ENCODE data around the gene CCDC149.

CCDC149 gene

GRCh38 chr4:24843096-24843495 is 69.7 kb downstream of the CCDC149 start:
- no peak for DNase-seq

- DNase-seq = no peak
These were observed 70.5 kb downstream of the CCDC149 start for GRCh38 chr4:24842356-24842755.

GRCh38 chr4:24840826-24841543 is 71.9 kb downstream of the CCDC149 start:
- no peak for DNase-seq

DNA sequence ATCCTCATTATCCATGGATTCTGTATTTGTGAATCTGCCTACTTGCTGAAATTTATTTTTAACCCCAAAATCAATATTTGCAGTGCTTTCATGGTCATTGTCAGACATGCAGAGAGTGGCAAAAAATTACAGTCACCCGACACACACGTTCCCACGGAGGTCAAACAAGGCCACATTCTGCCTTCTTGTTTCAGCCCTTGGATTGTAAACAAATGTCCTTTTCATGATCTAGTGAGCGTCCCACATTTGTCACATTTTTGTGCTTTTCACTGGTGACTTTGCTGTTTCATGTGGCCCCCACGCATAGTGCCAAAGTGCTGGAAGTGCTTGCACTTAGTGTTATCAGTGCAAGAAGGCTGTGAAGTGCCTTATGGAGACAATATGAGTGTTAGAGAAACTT is 72.5 kb downstream of the CCDC149 start:
- peak in 1 of 51 donors; percentile 18 for DNase-seq

DNA sequence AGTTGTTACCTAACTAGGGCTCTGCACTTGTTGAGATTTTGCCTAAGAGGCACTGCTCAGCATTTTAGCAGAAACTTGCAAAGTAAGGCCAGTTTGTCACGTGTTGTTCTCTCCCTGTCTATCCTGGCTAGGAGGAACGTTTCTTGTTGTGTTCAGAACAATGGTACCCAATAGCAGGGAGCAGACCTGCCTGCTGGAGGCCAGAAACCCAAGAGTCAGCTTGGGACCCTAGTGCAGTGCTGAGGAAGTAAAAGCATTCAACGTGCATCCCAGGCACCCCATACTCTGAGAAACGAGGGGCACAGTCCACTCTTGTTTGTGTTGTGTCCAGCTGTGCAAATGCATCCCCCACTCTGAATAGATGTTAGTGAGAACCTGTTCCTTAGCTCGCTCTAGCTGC is 75.1 kb downstream of the CCDC149 start:
- DNase-seq = no peak

DNA sequence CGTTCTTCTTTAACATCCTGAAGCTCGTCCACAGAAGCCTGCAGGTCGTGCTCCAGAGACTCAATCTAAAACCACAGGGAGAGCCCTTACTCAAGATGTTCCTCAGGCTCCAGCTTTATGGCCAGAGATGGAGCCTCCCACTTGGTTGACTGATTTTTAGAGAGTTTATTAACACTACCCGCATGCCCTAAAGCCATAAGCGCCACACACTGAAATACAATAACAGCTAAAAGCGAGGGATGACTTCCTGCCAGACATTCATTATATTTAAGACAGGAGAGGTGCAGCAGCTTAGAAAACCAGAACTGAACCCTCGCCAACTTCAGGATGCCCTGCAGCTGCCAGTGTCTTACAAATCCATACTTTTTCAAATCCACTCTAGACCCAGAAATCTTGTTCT is 75.5 kb downstream of the CCDC149 start:
- no peak for DNase-seq

GRCh38 chr4:24836661-24837242 is 76.1 kb downstream of the CCDC149 start:
- DNase-seq = no peak

- no peak for DNase-seq
These were observed 77.1 kb downstream of the CCDC149 start for GRCh38 chr4:24835696-24836095.

GRCh38 chr4:24831637-24832036 is 81.2 kb downstream of the CCDC149 start:
- DNase-seq = no peak

- no peak for DNase-seq
These were observed 88.1 kb downstream of the CCDC149 start for GRCh38 chr4:24824720-24825119.

DNA sequence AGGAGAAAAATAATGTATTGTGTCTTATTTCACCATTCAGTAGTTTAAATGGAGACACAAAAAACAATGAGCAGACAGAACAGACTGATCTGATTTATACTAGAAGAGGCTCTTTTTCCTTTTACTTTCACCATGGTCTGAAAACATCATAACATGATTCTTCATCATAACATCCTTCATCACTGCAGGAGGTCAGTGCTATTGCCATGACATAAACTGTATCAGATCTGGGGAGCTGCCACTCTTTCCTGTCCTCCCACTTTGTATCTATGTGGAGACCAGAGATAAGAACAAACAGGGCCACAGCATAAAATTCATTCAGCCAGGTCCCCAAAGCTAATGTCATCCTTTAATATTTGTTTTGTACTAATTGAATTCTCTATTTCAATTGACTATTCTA is 92.3 kb downstream of the CCDC149 start:
- DNase-seq = no peak

- peak in 27 of 51 donors; percentile 7 to 66 (median 18) for DNase-seq
These were observed 96.0 kb downstream of the CCDC149 start for GRCh38 chr4:24816797-24817196.

GRCh38 chr4:24813732-24814131 is 99.1 kb downstream of the CCDC149 start:
- DNase-seq = no peak

DNA sequence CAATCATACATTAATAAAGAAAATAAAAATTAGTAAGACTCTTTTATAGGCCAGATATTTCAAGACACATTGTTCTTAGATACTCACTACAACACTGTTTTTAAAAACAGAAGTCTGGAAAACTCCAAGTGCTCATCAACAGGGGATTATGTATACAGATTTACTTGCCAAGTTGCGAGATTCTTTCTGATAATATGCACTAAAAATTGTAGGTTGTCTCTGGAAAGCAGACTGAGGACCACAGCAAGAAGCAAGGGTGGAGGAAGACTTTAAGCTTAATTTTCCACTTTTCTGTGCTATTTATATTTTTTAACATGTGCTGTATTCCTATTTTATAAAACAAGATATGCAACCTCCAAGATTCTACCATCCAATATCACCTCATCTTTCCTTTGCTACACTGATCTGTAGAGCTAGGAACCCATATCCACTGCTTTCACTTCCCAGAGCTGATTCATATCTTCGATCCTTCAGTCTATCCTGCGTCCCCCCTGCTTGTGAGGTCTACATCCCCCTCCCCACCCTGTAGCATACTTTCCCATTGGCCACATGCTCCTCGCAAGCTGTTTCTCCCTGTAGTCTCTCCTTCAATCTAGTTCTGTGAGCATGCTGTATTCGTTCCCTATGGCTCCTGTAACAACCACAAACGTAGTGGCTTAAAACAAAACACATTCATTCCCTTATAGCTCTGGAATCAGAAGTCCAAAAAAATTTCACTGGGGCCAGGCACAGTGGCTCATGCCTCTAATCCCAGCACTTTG is 101.8 kb downstream of the CCDC149 start:
- DNase-seq = no peak

- DNase-seq = no peak
These were observed 102.9 kb downstream of the CCDC149 start for GRCh38 chr4:24809815-24810405.

- DNase-seq = no peak
These were observed 103.5 kb downstream of the CCDC149 start for GRCh38 chr4:24809376-24809775.

- no peak for DNase-seq
These were observed 103.9 kb downstream of the CCDC149 start for GRCh38 chr4:24808955-24809354.

GRCh38 chr4:24808261-24808660 is 104.6 kb downstream of the CCDC149 start:
- DNase-seq = no peak

GRCh38 chr4:24807611-24808010 is 105.2 kb downstream of the CCDC149 start:
- DNase-seq = no peak

GRCh38 chr4:24806206-24806990 is 106.4 kb downstream of the CCDC149 start:
- DNase-seq = no peak

DNA sequence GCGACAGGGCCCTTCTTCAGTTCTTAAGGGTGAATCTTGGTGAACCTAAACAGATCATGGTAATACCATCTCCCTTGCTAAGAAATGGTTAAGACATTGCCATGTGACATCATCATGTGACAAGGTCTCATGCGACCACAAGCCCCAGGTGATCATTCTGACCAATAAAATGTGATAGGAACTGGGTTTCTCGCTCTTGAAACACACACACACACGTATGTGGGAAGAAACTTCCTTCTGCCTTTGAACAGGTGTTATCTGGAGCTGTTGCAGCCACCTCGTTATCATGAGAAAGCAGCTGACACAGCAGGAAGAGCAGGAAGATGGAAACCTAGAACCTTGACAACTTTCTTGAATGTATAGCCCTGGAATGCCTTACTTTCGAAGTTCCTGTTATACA is 107.3 kb downstream of the CCDC149 start:
- DNase-seq = no peak

DNA sequence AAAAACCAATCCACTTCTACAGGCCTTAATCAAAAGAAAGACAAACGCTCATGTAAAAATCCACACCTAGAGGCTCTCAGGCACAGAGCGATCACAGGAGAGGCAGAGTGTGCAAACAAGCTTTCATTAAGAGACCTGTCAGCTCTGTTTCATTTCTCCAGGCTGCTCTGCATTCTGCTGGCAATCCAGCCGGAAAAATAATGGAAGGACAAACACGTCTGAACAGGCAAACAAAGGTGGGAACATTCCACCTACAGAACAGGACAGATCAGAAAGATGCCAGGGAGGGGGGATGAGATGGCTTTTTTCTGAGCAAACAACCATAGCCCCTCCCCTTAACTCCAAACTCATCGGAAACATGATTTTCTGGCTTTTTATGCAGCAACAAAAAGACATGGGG is 107.8 kb downstream of the CCDC149 start:
- DNase-seq = no peak
